ENCODE results near the gene ZFY. TPM values are rescaled to one million over a fixed set of nuclear protein-coding genes. Genes with fewer than 3 reads are reported as not detected.

Gene ZFY
- total RNA-seq, 1 experiment from 2014 or later, result 0.18 TPM

DNA sequence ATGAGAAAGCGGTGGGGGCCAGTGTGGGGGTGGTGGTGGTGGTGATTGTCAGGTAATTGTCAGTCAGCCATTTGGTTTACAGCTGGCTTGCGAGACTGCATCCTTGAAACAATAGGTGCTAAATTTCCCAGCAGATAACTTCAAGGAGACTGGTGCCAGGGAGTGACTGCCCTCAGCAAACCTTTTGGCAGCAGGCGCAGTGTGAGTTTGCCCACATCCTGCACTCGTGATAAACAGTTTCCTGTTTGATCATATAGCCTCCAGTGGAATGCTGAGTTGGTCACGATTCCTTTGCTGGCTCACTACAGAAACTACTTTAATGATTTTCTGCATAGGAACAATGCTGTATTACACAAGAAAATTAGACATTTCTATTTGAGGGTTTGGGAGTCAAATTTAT is 47.8 kb upstream of the ZFY start:
- TF ChIP-seq CTCF (IDR thresholded peaks at IDR 0.05), result no peak
- TF ChIP-seq, protein P1, sequence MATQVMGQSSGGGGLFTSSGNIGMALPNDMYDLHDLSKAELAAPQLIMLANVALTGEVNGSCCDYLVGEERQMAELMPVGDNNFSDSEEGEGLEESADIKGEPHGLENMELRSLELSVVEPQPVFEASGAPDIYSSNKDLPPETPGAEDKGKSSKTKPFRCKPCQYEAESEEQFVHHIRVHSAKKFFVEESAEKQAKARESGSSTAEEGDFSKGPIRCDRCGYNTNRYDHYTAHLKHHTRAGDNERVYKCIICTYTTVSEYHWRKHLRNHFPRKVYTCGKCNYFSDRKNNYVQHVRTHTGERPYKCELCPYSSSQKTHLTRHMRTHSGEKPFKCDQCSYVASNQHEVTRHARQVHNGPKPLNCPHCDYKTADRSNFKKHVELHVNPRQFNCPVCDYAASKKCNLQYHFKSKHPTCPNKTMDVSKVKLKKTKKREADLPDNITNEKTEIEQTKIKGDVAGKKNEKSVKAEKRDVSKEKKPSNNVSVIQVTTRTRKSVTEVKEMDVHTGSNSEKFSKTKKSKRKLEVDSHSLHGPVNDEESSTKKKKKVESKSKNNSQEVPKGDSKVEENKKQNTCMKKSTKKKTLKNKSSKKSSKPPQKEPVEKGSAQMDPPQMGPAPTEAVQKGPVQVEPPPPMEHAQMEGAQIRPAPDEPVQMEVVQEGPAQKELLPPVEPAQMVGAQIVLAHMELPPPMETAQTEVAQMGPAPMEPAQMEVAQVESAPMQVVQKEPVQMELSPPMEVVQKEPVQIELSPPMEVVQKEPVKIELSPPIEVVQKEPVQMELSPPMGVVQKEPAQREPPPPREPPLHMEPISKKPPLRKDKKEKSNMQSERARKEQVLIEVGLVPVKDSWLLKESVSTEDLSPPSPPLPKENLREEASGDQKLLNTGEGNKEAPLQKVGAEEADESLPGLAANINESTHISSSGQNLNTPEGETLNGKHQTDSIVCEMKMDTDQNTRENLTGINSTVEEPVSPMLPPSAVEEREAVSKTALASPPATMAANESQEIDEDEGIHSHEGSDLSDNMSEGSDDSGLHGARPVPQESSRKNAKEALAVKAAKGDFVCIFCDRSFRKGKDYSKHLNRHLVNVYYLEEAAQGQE (IDR thresholded peaks at IDR 0.05; ENCODE audit: insufficient read depth in 1 of 2, low read depth in 2 of 2, low read length in 1 of 2), result no peak
- TF ChIP-seq TCF7L2 (IDR thresholded peaks at IDR 0.05; ENCODE audit: low read depth, low read length), result no peak
- TF ChIP-seq POLR2AphosphoS5 (IDR thresholded peaks at IDR 0.05; ENCODE audit: low read depth, low read length), result no peak
- no peak for TF ChIP-seq SIN3A (IDR thresholded peaks at IDR 0.05; ENCODE audit: borderline replicate concordance, insufficient read depth, low read depth, low read length)
- in situ Hi-C loops (cut with HindIII; ENCODE audit: low pct_unique_long_range_greater_than_20kb, low sequenced_read_pairs), result no loop called here
- DNase-seq (ENCODE audit: low read depth, low spot score) (no peak), ATAC-seq (no peak)
- Histone ChIP-seq H3K4me3 (ENCODE audit: low read depth in 2 of 2, low read length in 2 of 2) (no peak overlapping the region), H3K27me3 (ENCODE audit: control insufficient read depth, insufficient read depth, low read length) (no peaks in the 10 kb centered on the region), H3K9me3 (ENCODE audit: control insufficient read depth, insufficient read depth, low read depth, low read length) (no peaks in the 10 kb centered on the region), H3K4me1 (ENCODE audit: control insufficient read depth, insufficient read depth, low read length) (no peaks in the 10 kb centered on the region), H3K36me3 (ENCODE audit: control insufficient read depth, insufficient read depth, low read length) (no peaks in the 10 kb centered on the region), H3K27ac (ENCODE audit: low read length) (no peak overlapping the region)
- CTCF ChIA-PET, result no interaction called here
- POLR2A ChIA-PET, result no interaction called here
- no TSS peak for BruUV-seq (replicated peaks)
- intact Hi-C loops (cut with micrococcal nuclease; ENCODE audit: unreplicated experiment), result no loop called here

DNA sequence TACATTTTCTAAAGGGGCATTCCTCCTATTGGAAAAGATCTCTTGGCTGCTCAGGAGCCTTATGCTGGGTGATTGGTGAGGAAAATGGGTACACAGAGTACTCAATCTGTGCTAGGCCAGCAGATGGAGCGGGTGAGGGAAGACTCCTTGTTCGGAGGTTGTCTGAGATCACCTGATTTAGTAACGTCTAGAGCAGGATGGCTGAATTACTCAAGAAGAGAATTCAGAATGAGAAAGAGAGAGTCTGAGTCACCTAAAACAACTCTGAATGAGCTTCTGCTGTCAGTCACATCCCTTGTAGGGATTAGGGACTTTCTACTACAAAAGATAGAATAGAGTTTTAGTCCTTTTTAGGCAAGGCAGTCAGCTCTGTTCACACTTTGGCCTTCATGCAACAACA is 47.2 kb upstream of the ZFY start:
- no TSS peak for BruUV-seq (replicated peaks)
- intact Hi-C loops (cut with micrococcal nuclease; ENCODE audit: unreplicated experiment), result no loop called here
- Histone ChIP-seq H3K4me1 (ENCODE audit: control insufficient read depth, insufficient read depth, low read length) (no peaks in the 10 kb centered on the region), H3K36me3 (ENCODE audit: control insufficient read depth, insufficient read depth, low read length) (no peaks in the 10 kb centered on the region), H3K27me3 (ENCODE audit: control insufficient read depth, insufficient read depth, low read length) (no peaks in the 10 kb centered on the region), H3K4me3 (ENCODE audit: low read depth in 2 of 2, low read length in 2 of 2) (no peak overlapping the region), H3K9me3 (ENCODE audit: control insufficient read depth, insufficient read depth, low read depth, low read length) (no peaks in the 10 kb centered on the region), H3K27ac (ENCODE audit: low read length) (no peak overlapping the region)
- in situ Hi-C loops (cut with HindIII; ENCODE audit: low pct_unique_long_range_greater_than_20kb, low sequenced_read_pairs), result no loop called here
- DNase-seq (ENCODE audit: low read depth, low spot score) (no peak), ATAC-seq (no peak)
- CTCF ChIA-PET, result no interaction called here
- POLR2A ChIA-PET, result no interaction called here
- TF ChIP-seq SIN3A (IDR thresholded peaks at IDR 0.05; ENCODE audit: borderline replicate concordance, insufficient read depth, low read depth, low read length) (no peak), TCF7L2 (IDR thresholded peaks at IDR 0.05; ENCODE audit: low read depth, low read length) (no peak), CTCF (IDR thresholded peaks at IDR 0.05) (no peak), POLR2AphosphoS5 (IDR thresholded peaks at IDR 0.05; ENCODE audit: low read depth, low read length) (no peak)
- TF ChIP-seq, protein P1 (IDR thresholded peaks at IDR 0.05; ENCODE audit: insufficient read depth in 1 of 2, low read depth in 2 of 2, low read length in 1 of 2), result no peak

Data from Panc1 (cell line).